Astrocyte (in vitro differentiated cells and primary cell): ENCODE measurements around the gene RABGAP1L. TPM values are rescaled to one million over a fixed set of nuclear protein-coding genes. Genes with fewer than 3 reads are reported as not detected.

ENCODE experiments used
- DNase-seq: peaks from one replicate; pipeline ENCODE4 v3.0.0-alpha.2; 2010; ENCODE audit warnings: low read depth
- FAIRE-seq: peaks from 2 replicates; lab custom pipeline; 2011; peaks lifted over from hg19 to GRCh38; lab: Jason Lieb, UNC
- H2AFZ ChIP-seq: 2 replicates; pipeline ENCODE4 v1.6.0; 2012; ENCODE audit warnings: low read depth, low read length, inconsistent platforms
- H3K27ac ChIP-seq: 2 replicates; pipeline ENCODE4 v1.5.1; 2011; ENCODE audit warnings: low read depth, low read length, inconsistent platforms
- H3K27me3 ChIP-seq: 2 replicates; pipeline ENCODE4 v1.6.0; 2011; ENCODE audit warnings: low read length, inconsistent platforms; ENCODE audit not compliant: insufficient read depth
- H3K36me3 ChIP-seq: 2 replicates; pipeline ENCODE4 v1.5.1; 2011; ENCODE audit warnings: low read length, inconsistent platforms; ENCODE audit not compliant: insufficient read depth
- H3K4me1 ChIP-seq: 2 replicates; pipeline ENCODE4 v1.5.1; 2011; ENCODE audit warnings: low read length, inconsistent platforms; ENCODE audit not compliant: insufficient read depth
- H3K4me2 ChIP-seq: 2 replicates; pipeline ENCODE4 v1.6.0; 2012; ENCODE audit warnings: low read length, inconsistent platforms
- H3K4me3 ChIP-seq: 2 replicates; pipeline ENCODE4 v1.5.1; 2011; ENCODE audit warnings: low read depth, mild to moderate bottlenecking, low read length, inconsistent platforms; ENCODE audit not compliant: insufficient read depth
- H3K79me2 ChIP-seq: 2 replicates; pipeline ENCODE4 v1.6.0; 2012; ENCODE audit warnings: mild to moderate bottlenecking, low read length, inconsistent platforms; ENCODE audit not compliant: insufficient read depth
- H3K9ac ChIP-seq: 2 replicates; pipeline ENCODE4 v1.6.0; 2012; ENCODE audit warnings: mild to moderate bottlenecking, low read length, inconsistent platforms
- H3K9me3 ChIP-seq: 2 replicates; pipeline ENCODE4 v1.5.1; 2012; ENCODE audit warnings: low read depth, mild to moderate bottlenecking, low read length, inconsistent platforms; ENCODE audit not compliant: insufficient read depth
- H4K20me1 ChIP-seq: 2 replicates; pipeline ENCODE4 v1.6.0; 2012; ENCODE audit warnings: low read length, inconsistent platforms; ENCODE audit not compliant: insufficient read depth
- H3K27ac Mint-ChIP-seq: one replicate; pipeline ENCODE4 v1.8.0; 2021; ENCODE audit warnings: mild to moderate bottlenecking, mixed read lengths; ENCODE audit not compliant: unreplicated experiment
- H3K27me3 Mint-ChIP-seq: one replicate; pipeline ENCODE4 v1.8.0; 2021; ENCODE audit warnings: low read depth, mixed read lengths; ENCODE audit not compliant: unreplicated experiment
- H3K36me3 Mint-ChIP-seq: one replicate; pipeline ENCODE4 v1.8.0; 2021; ENCODE audit warnings: low read depth, mixed read lengths; ENCODE audit not compliant: unreplicated experiment
- H3K4me1 Mint-ChIP-seq: one replicate; pipeline ENCODE4 v1.8.0; 2021; ENCODE audit warnings: low read depth, mixed read lengths; ENCODE audit not compliant: unreplicated experiment
- H3K4me3 Mint-ChIP-seq: one replicate; pipeline ENCODE4 v1.8.0; 2021; ENCODE audit warnings: mild to moderate bottlenecking, moderate library complexity, mixed read lengths; ENCODE audit not compliant: unreplicated experiment
- H3K9me3 Mint-ChIP-seq: one replicate; pipeline ENCODE4 v1.8.0; 2021; ENCODE audit warnings: mild to moderate bottlenecking, mixed read lengths; ENCODE audit not compliant: unreplicated experiment
- CTCF ChIP-seq: IDR thresholded peaks from 2 replicates; pipeline ENCODE4 v1.5.1; 2011; ENCODE audit warnings: low read depth, mild to moderate bottlenecking, inconsistent platforms, low read length, moderate library complexity; ENCODE audit not compliant: insufficient read depth
- EZH2 ChIP-seq: IDR thresholded peaks from 2 replicates; pipeline ENCODE4 v1.6.1; 2012; ENCODE audit warnings: mild to moderate bottlenecking, low read length, inconsistent platforms; ENCODE audit not compliant: insufficient read depth
- total RNA-seq: library from RNA; stranded (reverse); gene quantifications from 2 replicates; pipeline ENCODE4 v1.2.1, GENCODE V29; 2021

Gene RABGAP1L
- total RNA-seq, 1 donor from 2014 or later: 40.2 TPM

- DNase-seq (no peak), FAIRE-seq (no peak)
- TF ChIP-seq CTCF: no peak
- TF ChIP-seq EZH2: no peak
- peaks cover 5% of the 10 kb centered on the region for H3K4me1 Mint-ChIP-seq
- Histone ChIP-seq H4K20me1 (no peaks in the 10 kb centered on the region), H3K36me3 (no peaks in the 10 kb centered on the region), H3K4me3 (no peak overlapping the region), H3K27ac (no peak overlapping the region), H3K4me2 (no peak overlapping the region), H3K4me1 (no peaks in the 10 kb centered on the region), H2AFZ (no peak overlapping the region), H3K9me3 (peaks cover 3% of the 10 kb centered on the region), H3K79me2 (no peaks in the 10 kb centered on the region), H3K9ac (no peak overlapping the region), H3K27me3 (no peaks in the 10 kb centered on the region)
- no peaks in the 10 kb centered on the region for H3K27me3 Mint-ChIP-seq
- H3K9me3 Mint-ChIP-seq: peaks cover 2% of the 10 kb centered on the region
- no peak overlapping the region for H3K27ac Mint-ChIP-seq
- no peak overlapping the region for H3K4me3 Mint-ChIP-seq
- H3K36me3 Mint-ChIP-seq: no peaks in the 10 kb centered on the region
These were observed 25.2 kb upstream of the RABGAP1L start for GRCh38 chr1:174134003-174134659.

- FAIRE-seq (no peak), DNase-seq (no peak)
- no peaks in the 10 kb centered on the region for H3K36me3 ChIP-seq
- Mint-ChIP-seq H3K9me3 (no peaks in the 10 kb centered on the region), H3K27ac (no peak overlapping the region), H3K27me3 (no peaks in the 10 kb centered on the region), H3K36me3 (no peaks in the 10 kb centered on the region), H3K4me1 (peaks cover 5% of the 10 kb centered on the region), H3K4me3 (no peak overlapping the region)
- H3K4me2 ChIP-seq: no peak overlapping the region
- H3K9ac ChIP-seq: no peak overlapping the region
- no peaks in the 10 kb centered on the region for H3K27me3 ChIP-seq
- TF ChIP-seq CTCF (no peak), EZH2 (no peak)
- H2AFZ ChIP-seq: no peak overlapping the region
- no peak overlapping the region for H3K4me3 ChIP-seq
- no peak overlapping the region for H3K27ac ChIP-seq
- H3K4me1 ChIP-seq: no peaks in the 10 kb centered on the region
- no peaks in the 10 kb centered on the region for H4K20me1 ChIP-seq
- H3K79me2 ChIP-seq: no peaks in the 10 kb centered on the region
- peaks cover 3% of the 10 kb centered on the region for H3K9me3 ChIP-seq
These were observed 24.1 kb upstream of the RABGAP1L start for GRCh38 chr1:174135211-174135610.

GRCh38 chr1:174136714-174137113 lies 22.6 kb upstream of the RABGAP1L start:
- H3K4me2 ChIP-seq: no peak overlapping the region
- no peaks in the 10 kb centered on the region for H3K27me3 ChIP-seq
- Mint-ChIP-seq H3K4me3 (no peak overlapping the region), H3K36me3 (no peaks in the 10 kb centered on the region), H3K9me3 (no peaks in the 10 kb centered on the region), H3K27me3 (no peaks in the 10 kb centered on the region), H3K4me1 (peaks cover 5% of the 10 kb centered on the region), H3K27ac (no peak overlapping the region)
- H2AFZ ChIP-seq: no peak overlapping the region
- H4K20me1 ChIP-seq: no peaks in the 10 kb centered on the region
- no peaks in the 10 kb centered on the region for H3K79me2 ChIP-seq
- no peak overlapping the region for H3K9ac ChIP-seq
- no peak for FAIRE-seq
- TF ChIP-seq EZH2: no peak
- TF ChIP-seq CTCF: no peak
- no peak for DNase-seq
- no peak overlapping the region for H3K4me3 ChIP-seq
- H3K9me3 ChIP-seq: peaks cover 3% of the 10 kb centered on the region
- H3K36me3 ChIP-seq: no peaks in the 10 kb centered on the region
- no peak overlapping the region for H3K27ac ChIP-seq
- H3K4me1 ChIP-seq: no peaks in the 10 kb centered on the region
